Mucosa of descending colon (tissue), 3 donors: Measurements from ENCODE around the gene SNRNP70. TPM values are rescaled to one million over a fixed set of nuclear protein-coding genes. Genes with fewer than 3 reads are reported as not detected.
"Not testable (repeated sequence)": the region's sequence is repeated elsewhere in the genome, so short reads cannot be mapped to it uniquely, and the experiment has no call there.

Source experiments
- ATAC-seq: fragments of 200-7000 bp; cut with Tn5 transposase; one replicate; pipeline ENCODE4 v1.9.1; 2020; ENCODE audit warnings: mild to moderate bottlenecking, moderate library complexity
- DNase-seq, 3 donors: peaks; one replicate each; pipeline ENCODE4 v3.0.0-alpha.2; 2020
- H3K36me3 ChIP-seq: fragments of 200-600 bp; one replicate; pipeline ENCODE4 v1.8.0; 2021; ENCODE audit warnings: low read depth, mild to moderate bottlenecking
- H3K4me1 ChIP-seq: fragments of 200-600 bp; one replicate; pipeline ENCODE4 v1.8.0; 2021; ENCODE audit warnings: low read depth, mild to moderate bottlenecking
- H3K4me3 ChIP-seq: fragments of 200-600 bp; one replicate; pipeline ENCODE4 v1.8.0; 2021; ENCODE audit warnings: mild to moderate bottlenecking
- H3K9me3 ChIP-seq: fragments of 200-600 bp; one replicate; pipeline ENCODE4 v1.8.0; 2021; ENCODE audit warnings: mild to moderate bottlenecking
- CTCF ChIP-seq: fragments of 200-600 bp; IDR thresholded peaks from one replicate; pipeline ENCODE4 v1.8.0; 2022; ENCODE audit warnings: antibody characterized with exemption, mild to moderate bottlenecking
- intact Hi-C, 2 donors: fragments of 100-400 bp; cut with DNase I in 1 of 2; cut with micrococcal nuclease in 1 of 2; formaldehyde crosslinking; loops; one replicate each; pipeline versions ENCODE4 v1.11.0 to v1.11.1; 2022; cut with DNase I, micrococcal nuclease
- total RNA-seq, 3 donors: library from RNA; stranded (reverse); fragmentation: NEBNext Ultra II Directional in 2 of 3; extraction: Animal tissue kit (Norgen Biotek cat#: 25700) in 2 of 3; gene quantifications; one replicate each; pipeline versions ENCODE4 v1.2.1 to v1.2.4, GENCODE V29; 2021 to 2023
- donor health status: DM: no; HTN: no; CAD: no; lungs with moderate emphysema.
- donor health status: DM: no; HTN: no; CAD: no.
- donor health status: DM: no; HTN: yes; CAD: no.

SNRNP70 gene
- total RNA-seq, 3 donors from 2014 or later, result 136 to 257 (median 200) TPM

GRCh38 chr19:49069026-49069425 is 16.2 kb upstream of the SNRNP70 start:
- Histone ChIP-seq H3K4me3 (no peak overlapping the region), H3K4me1 (peaks cover 5% of the 10 kb centered on the region), H3K9me3 (no peaks in the 10 kb centered on the region), H3K36me3 (no peaks in the 10 kb centered on the region)
- intact Hi-C loops, result no loop called here
- DNase-seq, result no peak
- ATAC-seq, result no peak
- no peak for TF ChIP-seq CTCF

GRCh38 chr19:49070416-49070815 is 14.8 kb upstream of the SNRNP70 start:
- no peak for ATAC-seq
- intact Hi-C loops, result no loop called here
- Histone ChIP-seq H3K4me3 (no peak overlapping the region), H3K9me3 (no peaks in the 10 kb centered on the region), H3K36me3 (no peaks in the 10 kb centered on the region), H3K4me1 (no peaks in the 10 kb centered on the region)
- no peak for TF ChIP-seq CTCF
- DNase-seq, result no peak

DNA sequence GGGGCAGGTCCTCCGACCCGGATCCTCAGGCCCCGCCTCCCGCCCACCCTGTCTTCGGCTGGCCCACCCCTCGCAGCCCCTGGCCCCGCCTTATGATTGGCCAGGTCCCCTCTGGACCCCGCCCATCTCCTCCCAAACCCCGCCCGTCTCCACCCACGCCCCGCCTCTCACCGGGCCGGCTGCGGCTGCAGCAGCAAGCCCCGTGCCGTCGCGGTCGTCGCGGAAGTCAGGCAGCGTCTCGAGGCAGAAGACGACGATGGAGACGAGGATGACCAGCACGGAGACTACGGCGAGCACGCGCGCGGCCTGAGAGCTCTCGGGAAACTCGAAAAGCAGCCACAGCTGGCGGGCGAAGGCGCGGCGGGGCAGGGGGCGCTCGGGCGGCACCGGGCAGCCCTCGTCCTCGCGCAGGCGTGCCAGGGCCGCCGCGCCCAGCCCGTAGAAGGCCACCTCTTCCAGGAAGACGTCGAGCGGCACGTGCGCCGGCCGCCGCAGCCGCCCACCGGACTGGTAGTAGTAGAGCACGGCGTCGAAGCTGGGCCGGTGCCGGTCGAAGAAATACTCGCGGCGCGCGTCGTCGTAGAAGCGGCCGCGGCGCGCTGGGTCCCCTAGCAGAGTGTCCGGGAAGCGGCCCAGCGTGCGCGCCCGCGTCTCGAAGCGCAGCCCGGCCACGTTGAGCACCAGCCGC is 13.2 kb upstream of the SNRNP70 start:
- peak; percentile 46 for ATAC-seq
- no peaks in the 10 kb centered on the region for H3K36me3 ChIP-seq
- no peak for TF ChIP-seq CTCF
- DNase-seq, result peak in 1 of 3 donors; percentile 51
- H3K4me3 ChIP-seq, result no peak overlapping the region
- intact Hi-C loops, result no loop called here
- no peaks in the 10 kb centered on the region for H3K9me3 ChIP-seq
- H3K4me1 ChIP-seq, result no peaks in the 10 kb centered on the region

DNA sequence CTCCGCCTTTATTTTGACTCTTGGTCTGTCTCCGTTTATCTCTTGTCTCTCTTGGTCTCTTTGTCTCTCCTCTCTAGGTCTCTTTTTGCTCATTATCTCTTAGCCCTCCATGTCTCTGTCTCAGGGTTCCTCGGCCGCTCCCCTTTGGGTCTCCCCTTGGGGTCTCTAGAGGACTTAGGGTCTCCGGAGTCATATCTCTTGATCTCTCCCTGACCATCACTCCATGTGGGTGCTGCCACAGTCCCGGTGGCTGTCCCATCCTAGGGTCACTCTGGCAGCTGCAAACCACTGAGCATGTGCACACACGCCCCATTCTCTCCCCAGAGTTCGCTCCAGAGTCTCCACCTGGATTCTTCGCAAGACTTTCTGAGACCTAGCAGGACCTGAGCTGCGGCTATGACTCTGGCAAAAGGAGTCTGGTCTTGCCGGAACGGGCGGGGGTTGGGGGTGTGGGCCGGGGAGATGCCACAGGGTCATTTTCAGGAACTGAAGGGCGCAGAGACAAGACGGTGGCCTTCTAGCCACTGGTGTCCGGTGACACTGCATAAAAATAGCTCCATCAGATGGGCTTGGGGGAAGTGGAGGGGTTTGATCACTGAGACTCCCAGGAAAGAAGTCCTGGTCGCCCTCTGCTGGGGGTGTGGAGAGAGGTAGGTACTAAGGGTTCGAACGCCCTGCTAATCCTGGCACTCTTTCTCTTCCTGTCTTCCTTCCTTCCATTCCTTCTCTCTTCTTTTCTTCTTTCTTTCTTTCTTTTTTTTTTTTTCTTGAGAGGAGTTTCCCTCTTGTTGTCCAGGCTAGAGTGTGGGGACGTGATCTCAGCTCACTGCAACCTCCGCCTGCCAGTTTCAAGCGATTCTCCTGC is 11.5 kb upstream of the SNRNP70 start:
- Histone ChIP-seq H3K4me3 (no peak overlapping the region), H3K4me1 (no peaks in the 10 kb centered on the region), H3K9me3 (no peaks in the 10 kb centered on the region), H3K36me3 (no peaks in the 10 kb centered on the region)
- DNase-seq (no peak), ATAC-seq (peak; percentile 38)
- no peak for TF ChIP-seq CTCF
- intact Hi-C loops, result no loop called here

GRCh38 chr19:49074869-49075268 is 10.4 kb upstream of the SNRNP70 start:
- H3K4me1 ChIP-seq, ATAC-seq, H3K9me3 ChIP-seq, H3K36me3 ChIP-seq, intact Hi-C loops, H3K4me3 ChIP-seq: not testable (repeated sequence)
- DNase-seq, result peak; percentile 73 to 80 (median 73)
- peak; percentile 65 for TF ChIP-seq CTCF
